GM12872 (cell line): ENCODE results near the gene DPM1.

Experiments used
- CTCF ChIP-seq: IDR thresholded peaks from 3 replicates; pipeline ENCODE4 v1.5.1; 2011; ENCODE audit warnings: low read depth, mild to moderate bottlenecking, low read length, moderate library complexity; ENCODE audit not compliant: insufficient read depth

Gene DPM1

GRCh38 chr20:50892394-50892793 lies 65.9 kb downstream of the DPM1 start:
- TF ChIP-seq CTCF: no peak

GRCh38 chr20:50891138-50891537 lies 67.2 kb downstream of the DPM1 start:
- TF ChIP-seq CTCF: no peak

GRCh38 chr20:50887576-50887975 lies 70.8 kb downstream of the DPM1 start:
- TF ChIP-seq CTCF: no peak

GRCh38 chr20:50886184-50886790 lies 72.0 kb downstream of the DPM1 start:
- TF ChIP-seq CTCF: no peak

GRCh38 chr20:50885781-50886180 lies 72.6 kb downstream of the DPM1 start:
- no peak for TF ChIP-seq CTCF

- no peak for TF ChIP-seq CTCF
These were observed 73.3 kb downstream of the DPM1 start for GRCh38 chr20:50885068-50885467.
